Ovary (tissue), 9 donors: Measurements from ENCODE around the gene DMGDH. TPM values are rescaled to one million over a fixed set of nuclear protein-coding genes. Genes with fewer than 3 reads are reported as not detected.

Source experiments
- DNase-seq, 5 donors: peaks; one replicate each; pipeline ENCODE4 v3.0.0-alpha.2; 2019 to 2020
- H3K27ac ChIP-seq, 2 donors: fragments of 200-600 bp; one replicate each; pipeline versions ENCODE4 v1.5.1 to v1.8.0; 2019 to 2022
- H3K27me3 ChIP-seq: fragments of 200-600 bp; one replicate; pipeline ENCODE4 v1.8.0; 2022
- H3K36me3 ChIP-seq: fragments of 200-600 bp; sonication (generic); one replicate; pipeline ENCODE4 v1.5.1; 2019
- H3K4me1 ChIP-seq: one replicate; pipeline ENCODE4 v1.8.1; 2013; ENCODE audit warnings: mild to moderate bottlenecking, moderate library complexity; ENCODE audit not compliant: insufficient read depth
- H3K4me3 ChIP-seq: fragments of 200-600 bp; sonication (generic); one replicate; pipeline ENCODE4 v1.5.1; 2017
- H3K9me3 ChIP-seq, 2 donors: fragments of 200-600 bp in 1 of 2; sonication (generic) in 1 of 2; one replicate each; pipeline versions ENCODE4 v1.5.1 to v1.8.1; 2013 to 2019; ENCODE audit warnings: mild to moderate bottlenecking in 1 of 2, moderate library complexity in 1 of 2
- CTCF ChIP-seq, 3 donors: fragments of 450-650 bp in 2 of 3; fragments of 200-600 bp in 1 of 3; IDR thresholded peaks; one replicate each; pipeline versions ENCODE4 v1.5.1 to v1.8.0; 2016 to 2022; ENCODE audit warnings: antibody characterized with exemption in 3 of 3, mild to moderate bottlenecking in 1 of 3
- EP300 ChIP-seq: sonication (generic); formaldehyde crosslinking; IDR thresholded peaks from one replicate; pipeline ENCODE4 v1.6.1; 2017; ENCODE audit warnings: antibody characterized with exemption
- POLR2A ChIP-seq: fragments of 450-650 bp; IDR thresholded peaks from one replicate; pipeline ENCODE4 v1.6.1; 2017; ENCODE audit warnings: antibody characterized with exemption, mild to moderate bottlenecking, moderate library complexity
- WGBS, 3 donors: extraction: QIAGEN DNeasy Blood & Tissue Kit in 1 of 3; methylation state at CpG; one replicate each; pipeline versions ENCODE4 v1.1.5 to v1.1.7; 2013 to 2017; 5-methylcytosine and 5-hydroxymethylcytosine counted together
- intact Hi-C, 4 donors: fragments of 100-400 bp; cut with DNase I; formaldehyde crosslinking; loops; one replicate each; pipeline versions ENCODE4 v1.11.0 to v1.15.1; 2022 to 2023
- polyA plus RNA-seq, 2 donors: library from polyadenylated mRNA; stranded (reverse); fragments of 200-250 nt in 1 of 2; fragments of 350-450 nt in 1 of 2; fragmentation: Illumina TruSeq in 1 of 2; extraction: RNeasy Lipid Tissue Mini Kit (QIAGEN cat#74804) in 1 of 2; gene quantifications; one replicate each; pipeline ENCODE4 v1.2.3, GENCODE V29; 2013 to 2014
- total RNA-seq, 7 donors: library from RNA; depleted of rRNA in 2 of 7; stranded (reverse); fragments of >200 nt in 2 of 7; fragmentation: NEBNext Ultra II Directional in 3 of 7; extraction: Animal tissue kit (Norgen Biotek cat#: 25700) in 3 of 7; gene quantifications; one replicate each; pipeline versions ENCODE4 v1.1.0 to v1.2.4, GENCODE V29; 2016 to 2023
- donor health status: DM: no; HTN: no; CAD: no; lungs with moderate emphysema.
- donor health status: DM: no; HTN: no; CAD: no.
- donor health status: Bipolar disorder and iron deficiency.
- donor health status: DM: yes; HTN: yes; CAD: no.
- donor health status: DM: no; HTN: no; CAD: no.
- donor health status: DM: yes; HTN: yes; CAD: no.

The DMGDH gene
- total and polyA plus RNA-seq, 9 donors, result 2.1 to 5.8 (median 4.2) TPM

GRCh38 chr5:78972654-78973428 is 96.6 kb downstream of the DMGDH start:
- Histone ChIP-seq H3K4me1 (peaks cover 10% of the 10 kb centered on the region), H3K36me3 (no peaks in the 10 kb centered on the region), H3K27ac (no peak overlapping the region), H3K4me3 (no peak overlapping the region), H3K27me3 (no peaks in the 10 kb centered on the region), H3K9me3 (no peaks in the 10 kb centered on the region)
- WGBS, 3 donors, result 10 to 16% (median 16%) methylated on average over 7 of the region's 7 CpGs
- intact Hi-C loops, result no loop called here
- TF ChIP-seq EP300, result no peak
- no peak for TF ChIP-seq CTCF (IDR thresholded peaks at IDR 0.05)
- no peak for TF ChIP-seq POLR2A
- peak in 4 of 5 donors; percentile 24 to 60 (median 42) for DNase-seq

GRCh38 chr5:78971998-78972397 is 97.5 kb downstream of the DMGDH start:
- Histone ChIP-seq H3K4me3 (no peak overlapping the region), H3K4me1 (peaks cover 10% of the 10 kb centered on the region), H3K36me3 (no peaks in the 10 kb centered on the region), H3K9me3 (no peaks in the 10 kb centered on the region), H3K27me3 (no peaks in the 10 kb centered on the region), H3K27ac (no peak overlapping the region)
- WGBS, 3 donors, result 72 to 89% (median 76%) methylated on average over 2 of the region's 2 CpGs
- intact Hi-C loops, result no loop called here
- no peak for DNase-seq
- TF ChIP-seq POLR2A (no peak), EP300 (no peak), CTCF (IDR thresholded peaks at IDR 0.05) (no peak)

- H3K9me3 ChIP-seq, result no peaks in the 10 kb centered on the region
- no peak for DNase-seq
- H3K4me1 ChIP-seq, result peaks cover 7% of the 10 kb centered on the region
- H3K4me3 ChIP-seq, result no peak overlapping the region
- intact Hi-C loops, result loop anchor here in 2 of 4 donors (5.0 to 10.0 kb wide), 2 partner anchors 431 to 504 kb away; no protein-coding TSS in a partner anchor
- H3K27me3 ChIP-seq, result no peaks in the 10 kb centered on the region
- no peak overlapping the region for H3K27ac ChIP-seq
- H3K36me3 ChIP-seq, result no peaks in the 10 kb centered on the region
- 93 to 94% (median 94%) methylated on average over 5 of the region's 5 CpGs for WGBS, 3 donors
- TF ChIP-seq CTCF (IDR thresholded peaks at IDR 0.05), result no peak
- no peak for TF ChIP-seq EP300
- TF ChIP-seq POLR2A, result no peak
Measured at GRCh38 chr5:78968781-78969180, 100.7 kb downstream of the DMGDH start.

GRCh38 chr5:78964889-78965288 is 104.6 kb downstream of the DMGDH start:
- intact Hi-C loops, result loop anchor here in 2 of 4 donors (5.0 to 10.0 kb wide), 2 partner anchors 428 to 500 kb away; no protein-coding TSS in a partner anchor
- 24 to 29% (median 28%) methylated on average over 2 of the region's 2 CpGs for WGBS, 3 donors
- H3K36me3 ChIP-seq, result no peaks in the 10 kb centered on the region

More at GRCh38 chr5:78964889-78965288, 104.6 kb downstream of the DMGDH start:
- H3K27ac ChIP-seq, result no peak overlapping the region
- no peak for DNase-seq
- H3K27me3 ChIP-seq, result no peaks in the 10 kb centered on the region
- no peak overlapping the region for H3K4me3 ChIP-seq
- H3K9me3 ChIP-seq, result no peaks in the 10 kb centered on the region
- peak; percentile 27 to 80 (median 58) for TF ChIP-seq CTCF (IDR thresholded peaks at IDR 0.05)
- no peak for TF ChIP-seq POLR2A
- TF ChIP-seq EP300, result no peak
- H3K4me1 ChIP-seq, result no peaks in the 10 kb centered on the region
